Neural crest cell (in vitro differentiated cells): ENCODE results near the gene MYOT. TPM values are rescaled to one million over a fixed set of nuclear protein-coding genes. Genes with fewer than 3 reads are reported as not detected.

ENCODE experiments used
- DNase-seq: peaks from one replicate; pipeline ENCODE4 v3.0.0; 2021; ENCODE audit warnings: low read depth, mixed read lengths, low spot score
- H3K27ac Mint-ChIP-seq: one replicate; pipeline ENCODE4 v1.8.0; 2021; ENCODE audit warnings: mild to moderate bottlenecking, mixed read lengths; ENCODE audit not compliant: unreplicated experiment
- H3K27me3 Mint-ChIP-seq: 2 replicates; pipeline ENCODE4 v1.8.0; 2021; ENCODE audit warnings: low read depth, mild to moderate bottlenecking, mixed read lengths
- H3K36me3 Mint-ChIP-seq: 2 replicates; pipeline ENCODE4 v1.8.0; 2021; ENCODE audit warnings: low read depth, mild to moderate bottlenecking, mixed read lengths
- H3K4me1 Mint-ChIP-seq: 2 replicates; pipeline ENCODE4 v1.8.0; 2021; ENCODE audit warnings: mixed read lengths
- H3K4me3 Mint-ChIP-seq: one replicate; pipeline ENCODE4 v1.8.0; 2021; ENCODE audit warnings: mild to moderate bottlenecking, mixed read lengths
- H3K9me3 Mint-ChIP-seq: 2 replicates; pipeline ENCODE4 v1.8.0; 2021; ENCODE audit warnings: mixed read lengths
- total RNA-seq: library from RNA; stranded (reverse); gene quantifications from 2 replicates; pipeline ENCODE4 v1.2.1, GENCODE V29; 2021
- TF ChIP-seq, protein P1 (sequence below): fragments of 200-600 bp; sonication (generic); conservative IDR thresholded peaks from 2 replicates; pipeline ENCODE4 v1.5.0; 2021; ENCODE audit warnings: antibody characterized with exemption, mild to moderate bottlenecking

Gene MYOT
- total RNA-seq, 1 donor from 2014 or later = not detected

GRCh38 chr5:137902408-137903133 is 34.9 kb downstream of the MYOT start:
- H3K27ac Mint-ChIP-seq = no peak overlapping the region

DNA sequence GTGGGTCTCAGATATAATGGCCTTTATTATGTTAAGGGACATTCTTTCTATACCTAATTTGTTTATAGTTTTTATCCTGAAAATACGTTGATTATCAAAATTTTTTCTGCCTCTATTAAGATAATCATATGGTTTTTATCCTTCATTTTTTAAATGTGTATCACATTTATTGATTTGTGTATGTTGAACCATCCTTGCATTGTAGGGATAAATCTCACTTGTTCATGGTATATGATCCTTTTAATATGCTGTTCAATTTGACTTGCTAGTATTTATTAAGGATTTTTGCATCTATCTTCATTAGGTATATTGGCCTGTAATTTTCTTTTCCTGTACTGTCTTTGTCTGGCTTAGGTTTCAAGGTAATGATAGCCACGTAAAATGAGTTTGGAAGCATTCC is 47.1 kb downstream of the MYOT start:
- Mint-ChIP-seq H3K9me3 (peaks cover 23% of the 10 kb centered on the region), H3K36me3 (peaks cover 14% of the 10 kb centered on the region), H3K4me3 (no peak overlapping the region), H3K4me1 (no peaks in the 10 kb centered on the region), H3K27me3 (peaks cover 2% of the 10 kb centered on the region), H3K27ac (no peak overlapping the region)
- DNase-seq = no peak
- TF ChIP-seq, protein P1, sequence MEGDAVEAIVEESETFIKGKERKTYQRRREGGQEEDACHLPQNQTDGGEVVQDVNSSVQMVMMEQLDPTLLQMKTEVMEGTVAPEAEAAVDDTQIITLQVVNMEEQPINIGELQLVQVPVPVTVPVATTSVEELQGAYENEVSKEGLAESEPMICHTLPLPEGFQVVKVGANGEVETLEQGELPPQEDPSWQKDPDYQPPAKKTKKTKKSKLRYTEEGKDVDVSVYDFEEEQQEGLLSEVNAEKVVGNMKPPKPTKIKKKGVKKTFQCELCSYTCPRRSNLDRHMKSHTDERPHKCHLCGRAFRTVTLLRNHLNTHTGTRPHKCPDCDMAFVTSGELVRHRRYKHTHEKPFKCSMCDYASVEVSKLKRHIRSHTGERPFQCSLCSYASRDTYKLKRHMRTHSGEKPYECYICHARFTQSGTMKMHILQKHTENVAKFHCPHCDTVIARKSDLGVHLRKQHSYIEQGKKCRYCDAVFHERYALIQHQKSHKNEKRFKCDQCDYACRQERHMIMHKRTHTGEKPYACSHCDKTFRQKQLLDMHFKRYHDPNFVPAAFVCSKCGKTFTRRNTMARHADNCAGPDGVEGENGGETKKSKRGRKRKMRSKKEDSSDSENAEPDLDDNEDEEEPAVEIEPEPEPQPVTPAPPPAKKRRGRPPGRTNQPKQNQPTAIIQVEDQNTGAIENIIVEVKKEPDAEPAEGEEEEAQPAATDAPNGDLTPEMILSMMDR = no peak

More at GRCh38 chr5:137902408-137903133, 34.9 kb downstream of the MYOT start:
- no peak overlapping the region for H3K4me3 Mint-ChIP-seq
- no peaks in the 10 kb centered on the region for H3K27me3 Mint-ChIP-seq
- no peak for DNase-seq
- no peaks in the 10 kb centered on the region for H3K36me3 Mint-ChIP-seq
- peaks cover 3% of the 10 kb centered on the region for H3K9me3 Mint-ChIP-seq
- TF ChIP-seq, protein P1 = no peak
- peaks cover 17% of the 10 kb centered on the region for H3K4me1 Mint-ChIP-seq

GRCh38 chr5:137916923-137917322 is 49.3 kb downstream of the MYOT start:
- Mint-ChIP-seq H3K4me1 (no peaks in the 10 kb centered on the region), H3K27ac (no peak overlapping the region), H3K4me3 (no peak overlapping the region), H3K9me3 (peaks cover 21% of the 10 kb centered on the region), H3K27me3 (no peaks in the 10 kb centered on the region), H3K36me3 (peaks cover 14% of the 10 kb centered on the region)
- no peak for DNase-seq
- TF ChIP-seq, protein P1 = no peak

DNA sequence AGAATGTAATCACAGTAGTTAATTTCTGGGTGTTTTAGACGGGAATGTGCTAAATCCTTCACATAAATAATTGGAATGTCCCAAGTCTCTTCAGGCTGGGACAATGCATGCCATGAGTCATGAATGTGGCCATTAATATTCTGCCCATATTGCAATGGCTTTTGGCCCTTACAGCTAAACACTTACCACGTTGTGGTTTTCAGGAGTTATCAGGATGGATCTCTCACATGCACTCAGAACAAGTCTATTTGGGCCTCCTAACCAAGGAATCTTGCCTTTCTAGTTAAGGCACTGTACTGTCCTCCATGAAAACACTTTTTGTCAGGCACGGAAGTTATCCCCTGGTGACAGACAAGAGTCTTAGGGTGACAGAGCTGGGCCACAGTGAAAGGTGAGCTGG is 54.3 kb downstream of the MYOT start:
- DNase-seq = no peak
- peaks cover 7% of the 10 kb centered on the region for H3K9me3 Mint-ChIP-seq
- no peak overlapping the region for H3K27ac Mint-ChIP-seq
- no peak overlapping the region for H3K4me3 Mint-ChIP-seq
- H3K36me3 Mint-ChIP-seq = peaks cover 6% of the 10 kb centered on the region
- TF ChIP-seq, protein P1 = no peak
- no peaks in the 10 kb centered on the region for H3K4me1 Mint-ChIP-seq
- no peaks in the 10 kb centered on the region for H3K27me3 Mint-ChIP-seq

GRCh38 chr5:137923856-137924255 is 56.2 kb downstream of the MYOT start:
- H3K27ac Mint-ChIP-seq = no peak overlapping the region
- H3K4me3 Mint-ChIP-seq = no peak overlapping the region
- no peak for DNase-seq
- no peaks in the 10 kb centered on the region for H3K9me3 Mint-ChIP-seq
- TF ChIP-seq, protein P1 = no peak
- peaks cover 1% of the 10 kb centered on the region for H3K36me3 Mint-ChIP-seq
- no peaks in the 10 kb centered on the region for H3K4me1 Mint-ChIP-seq
- H3K27me3 Mint-ChIP-seq = no peaks in the 10 kb centered on the region
